Lung (tissue), 12 donors: ENCODE measurements around the gene LAMTOR3. TPM values are rescaled to one million over a fixed set of nuclear protein-coding genes. Genes with fewer than 3 reads are reported as not detected.

ENCODE experiments used
- ATAC-seq: fragments of 200-7000 bp; cut with Tn5 transposase; one replicate; pipeline ENCODE4 v1.9.1; 2020; ENCODE audit warnings: moderate number of reproducible peaks; ENCODE audit not compliant: insufficient read depth, low FRiP score
- DNase-seq, 3 donors: peaks; one replicate each; pipeline ENCODE4 v3.0.0-alpha.2; 2013 to 2017
- H3K27ac ChIP-seq, 2 donors: one replicate each; pipeline ENCODE4 v1.5.1; 2013; ENCODE audit warnings: mild to moderate bottlenecking in 2 of 2, moderate library complexity in 2 of 2, control low read depth in 1 of 2, inconsistent platforms in 1 of 2, low read depth in 1 of 2, low read length in 1 of 2
- H3K27me3 ChIP-seq, 3 donors: one replicate each; pipeline ENCODE4 v1.5.1; 2013; ENCODE audit warnings: low read length in 2 of 3; ENCODE audit not compliant: control insufficient read depth in 3 of 3, insufficient read depth in 3 of 3
- H3K36me3 ChIP-seq, 4 donors: one replicate each; pipeline ENCODE4 v1.5.1; 2013; ENCODE audit warnings: low read length in 4 of 4, mild to moderate bottlenecking in 1 of 4, moderate library complexity in 1 of 4; ENCODE audit not compliant: control insufficient read depth in 4 of 4, insufficient read depth in 4 of 4
- H3K4me1 ChIP-seq, 5 donors: one replicate each; pipeline ENCODE4 v1.5.1; 2013; ENCODE audit warnings: low read length in 5 of 5, mild to moderate bottlenecking in 2 of 5, moderate library complexity in 1 of 5; ENCODE audit not compliant: control insufficient read depth in 5 of 5, insufficient read depth in 5 of 5
- H3K4me3 ChIP-seq: one replicate; pipeline ENCODE4 v1.5.1; 2013; ENCODE audit warnings: mild to moderate bottlenecking, control low read depth, moderate library complexity
- H3K9ac ChIP-seq, 2 donors: one replicate each; pipeline ENCODE4 v1.5.1; 2013; ENCODE audit warnings: low read length in 2 of 2, control low read depth in 1 of 2; ENCODE audit not compliant: insufficient read depth in 1 of 2
- H3K9me3 ChIP-seq, 4 donors: one replicate each; pipeline ENCODE4 v1.5.1; 2013; ENCODE audit warnings: low read length in 3 of 4, mild to moderate bottlenecking in 1 of 4, moderate library complexity in 1 of 4; ENCODE audit not compliant: control insufficient read depth in 4 of 4, insufficient read depth in 3 of 4
- CTCF ChIP-seq: IDR thresholded peaks from 2 replicates; pipeline ENCODE4 v1.5.1; 2012; ENCODE audit warnings: mild to moderate bottlenecking; ENCODE audit errors: control extremely low read depth, extremely low read depth
- WGBS, 2 donors: extraction: QIAGEN DNeasy Blood & Tissue Kit; methylation state at CpG; one replicate each; pipeline ENCODE4 v1.1.7; 2013; 5-methylcytosine and 5-hydroxymethylcytosine counted together
- polyA plus RNA-seq, 2 donors: library from polyadenylated mRNA; stranded (reverse); fragments of 200-250 nt; gene quantifications; one replicate each; pipeline ENCODE4 v1.2.1, GENCODE V29; 2013
- total RNA-seq, 2 donors: library from RNA; depleted of rRNA in 1 of 2; stranded (reverse); fragments of >200 nt in 1 of 2; gene quantifications; one replicate each; pipeline ENCODE4 v1.2.1, GENCODE V29; 2014 to 2021
- donor health status: control.
- donor health status: control.
- donor health status: Bipolar disorder and iron deficiency.
- donor health status: healthy.
- donor health status: DM: yes; HTN: yes; CAD: no.

The LAMTOR3 gene
- total and polyA plus RNA-seq, 4 donors: 34.2 to 57.8 (median 49.8) TPM

GRCh38 chr4:99857307-99857706, 36.9 kb downstream of the LAMTOR3 start:
- DNase-seq: no peak
- no peak overlapping the region for H3K27ac ChIP-seq
- H3K4me3 ChIP-seq: no peak overlapping the region
- H3K36me3 ChIP-seq: no peaks in the 10 kb centered on the region
- no peaks in the 10 kb centered on the region for H3K9me3 ChIP-seq
- no peak for TF ChIP-seq CTCF
- no peak overlapping the region for H3K9ac ChIP-seq
- no peaks in the 10 kb centered on the region for H3K27me3 ChIP-seq
- H3K4me1 ChIP-seq: peaks cover 0 to 36% (median 4%) of the 10 kb centered on the region in 5 donors
- no peak for ATAC-seq
- WGBS, 2 donors: 21 to 55% methylated on average over 3 of the region's 3 CpGs

GRCh38 chr4:99856166-99856565, 38.1 kb downstream of the LAMTOR3 start:
- no peaks in the 10 kb centered on the region for H3K27me3 ChIP-seq
- no peak for DNase-seq
- no peaks in the 10 kb centered on the region for H3K9me3 ChIP-seq
- H3K36me3 ChIP-seq: no peaks in the 10 kb centered on the region
- H3K4me1 ChIP-seq: peaks cover 0 to 34% (median 4%) of the 10 kb centered on the region in 5 donors
- peak; percentile 74 for ATAC-seq
- WGBS, 2 donors: 12 to 29% methylated on average over 1 of the region's 1 CpG
- H3K9ac ChIP-seq: no peak overlapping the region
- TF ChIP-seq CTCF: no peak
- no peak overlapping the region for H3K4me3 ChIP-seq
- peak overlapping the region in 1 of 2 donors; percentile 18 for H3K27ac ChIP-seq

- no peak for TF ChIP-seq CTCF
- Histone ChIP-seq H3K27me3 (no peaks in the 10 kb centered on the region), H3K9me3 (no peaks in the 10 kb centered on the region), H3K36me3 (no peaks in the 10 kb centered on the region), H3K9ac (no peak overlapping the region), H3K27ac (no peak overlapping the region), H3K4me3 (no peak overlapping the region), H3K4me1 (peaks cover 0 to 32% (median 4%) of the 10 kb centered on the region in 5 donors)
- no peak for ATAC-seq
- DNase-seq: peak in 1 of 3 donors; percentile 24
- WGBS, 2 donors: 42 to 62% methylated on average over 1 of the region's 1 CpG
Measured at GRCh38 chr4:99855678-99856077, 38.5 kb downstream of the LAMTOR3 start.

- H3K27me3 ChIP-seq: no peaks in the 10 kb centered on the region
- no peak overlapping the region for H3K4me3 ChIP-seq
- DNase-seq (no peak), ATAC-seq (no peak)
- peaks cover 0 to 32% (median 4%) of the 10 kb centered on the region in 5 donors for H3K4me1 ChIP-seq
- H3K9ac ChIP-seq: no peak overlapping the region
- H3K9me3 ChIP-seq: no peaks in the 10 kb centered on the region
- no peaks in the 10 kb centered on the region for H3K36me3 ChIP-seq
- no peak overlapping the region for H3K27ac ChIP-seq
- WGBS, 2 donors: 51 to 87% methylated on average over 1 of the region's 1 CpG
- TF ChIP-seq CTCF: no peak
Measured at GRCh38 chr4:99853999-99854398, 40.2 kb downstream of the LAMTOR3 start.
